Heart left ventricle (tissue), 13 donors: Measurements from ENCODE around the gene ADGRV1.

ENCODE experiments used
- CTCF ChIP-seq, 12 donors: fragments of 200-600 bp; sonication (generic) in 4 of 12; IDR thresholded peaks; one replicate each; pipeline versions ENCODE4 v1.5.0 to v1.8.0; 2018 to 2022; ENCODE audit warnings: antibody characterized with exemption in 12 of 12, mild to moderate bottlenecking in 5 of 12
- POLR2A ChIP-seq, 2 donors: fragments of 450-650 bp; IDR thresholded peaks; one replicate each; pipeline ENCODE4 v1.6.1; 2017; ENCODE audit warnings: antibody characterized with exemption in 2 of 2, mild to moderate bottlenecking in 2 of 2, moderate library complexity in 2 of 2
- donor health status: ischemic (EF 13 %, LVEDD 7.1; RV severe dilation, severe dysfunction).
- donor health status: DM: no; HTN: yes; CAD: no.
- donor health status: DM: no; HTN: no; CAD: no.
- donor health status: ischemic (EF 25% LVEDD 6.9; RV normal size, moderate dysfunction).
- donor health status: ischemic (EF 25% LVEDD 5.7; RV mildly dilated, moderate dysfunction).
- donor health status: ischemic (EF 35%, LVEDD 5.7; RV mildly dilated, moderate dysfunction).
- donor health status: nonischemic (EF 11% LVEDD 7.7; RV severe dilation, severe dysfunction).
- donor health status: DM: yes; HTN: yes; CAD: no.
- donor health status: PGD.
- donor health status: ischemic (EF 29% LVEDD 5.4; RV normal size, mild dysfunction).
- donor health status: nonischemic (EF 23%, LVEDD 6.1; RV moderate dilation, normal function).

- TF ChIP-seq CTCF (IDR thresholded peaks at IDR 0.05) = no peak
- TF ChIP-seq POLR2A (IDR thresholded peaks at IDR 0.05) = no peak
These were observed 79.1 kb downstream of the ADGRV1 start for GRCh38 chr5:90637731-90638130.
